Activated T-cell treated with anti-CD3 and anti-CD28 coated beads for 4 hours (primary cell): Measurements from ENCODE around the gene ACER2.
A peak's percentile ranks its signal among the peaks of the same experiment; 100 is the strongest.

Experiments used
- DNase-seq: peaks from one replicate; pipeline ENCODE4 v3.0.0-alpha.2; 2020

ACER2 gene

DNA sequence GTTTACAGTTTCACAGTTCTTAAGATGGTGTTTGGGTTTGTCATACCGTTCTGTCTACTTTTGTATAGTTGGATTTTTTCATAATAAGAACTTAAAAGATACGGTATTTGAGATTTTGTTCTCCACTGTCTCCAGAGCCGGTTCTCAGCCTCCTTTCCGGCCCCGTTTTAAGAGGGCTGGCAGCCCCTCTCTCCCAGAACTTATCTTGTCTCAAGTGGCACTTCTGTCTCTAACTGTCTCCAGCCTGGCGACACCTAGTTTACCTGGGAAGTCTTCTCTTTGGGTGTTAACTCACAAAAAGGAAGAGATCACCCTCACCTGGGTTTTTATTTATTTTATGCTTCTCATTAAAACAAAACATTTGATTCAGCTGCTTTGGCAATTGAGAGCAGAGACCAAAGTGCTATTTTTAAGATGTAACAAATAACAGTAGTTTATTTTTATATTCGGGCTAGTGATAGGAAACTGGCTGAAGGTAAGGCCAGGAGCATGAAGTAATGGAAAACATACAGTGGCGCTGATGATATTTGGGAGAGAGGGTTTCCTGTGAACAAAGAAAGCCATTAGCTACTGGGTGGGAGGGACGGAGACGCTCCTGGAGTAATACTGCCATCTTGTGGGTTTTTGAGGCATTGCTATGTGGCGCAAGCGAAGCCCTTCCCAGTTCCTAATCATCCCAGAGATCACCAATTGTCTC lies 48.3 kb downstream of the ACER2 start:
- DNase-seq = peak; percentile 48

DNA sequence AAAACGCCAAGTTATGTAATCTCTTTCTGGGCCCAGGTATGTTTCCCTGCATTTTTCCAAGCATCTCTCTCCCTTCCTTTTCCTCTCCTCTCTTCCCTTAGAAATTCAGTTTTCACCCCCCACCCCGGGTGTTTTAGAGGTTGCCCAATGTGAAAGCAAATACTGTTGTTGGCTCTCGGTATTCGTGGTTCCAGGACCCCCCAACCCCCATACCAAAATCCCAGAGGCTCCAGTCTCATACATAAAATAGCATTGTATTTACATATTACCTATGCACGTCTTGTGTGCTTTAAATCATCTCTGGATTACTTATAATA lies 48.8 kb downstream of the ACER2 start:
- DNase-seq = no peak

DNA sequence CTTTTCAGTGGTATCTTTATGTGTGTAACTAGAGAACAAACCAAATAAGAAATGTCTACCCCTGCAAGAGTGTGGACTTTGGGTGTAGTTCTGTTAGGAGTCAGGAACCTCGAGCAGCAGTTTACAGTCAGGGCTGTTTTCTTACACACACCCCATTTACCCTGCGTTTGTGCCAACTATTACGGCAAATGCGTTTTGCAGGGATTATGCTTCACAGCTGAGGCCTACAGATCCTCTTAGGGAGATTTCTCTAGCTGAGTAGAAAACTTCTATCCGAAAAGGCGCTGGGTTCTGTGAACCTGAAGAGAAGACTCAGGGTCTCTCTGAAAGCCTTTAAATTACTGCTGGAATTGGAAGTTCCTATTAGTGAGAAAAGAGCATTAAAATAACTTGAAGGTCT lies 51.4 kb downstream of the ACER2 start:
- DNase-seq = no peak

DNA sequence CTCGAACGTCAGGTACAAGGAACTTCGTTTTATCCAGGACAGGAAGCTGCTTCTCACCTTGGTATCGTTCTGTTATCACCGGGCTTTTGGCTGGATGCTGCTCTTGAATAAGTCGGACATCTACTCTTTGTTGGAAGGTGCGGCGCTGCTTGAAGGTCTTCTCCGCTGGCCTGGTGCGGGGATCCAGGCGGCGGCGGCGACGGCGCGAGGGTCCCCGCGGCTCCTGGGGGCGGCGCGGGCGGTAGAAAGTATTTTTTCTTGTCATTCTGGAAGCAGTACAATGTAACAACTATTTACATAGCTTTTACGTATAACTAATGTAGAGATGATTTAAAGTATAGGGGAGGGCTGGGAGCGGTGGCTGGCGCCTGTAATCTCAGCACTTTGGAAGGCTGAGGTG lies 52.3 kb downstream of the ACER2 start:
- no peak for DNase-seq

- no peak for DNase-seq
Measured at GRCh38 chr9:19464061-19464763, 55.4 kb downstream of the ACER2 start.

GRCh38 chr9:19464764-19465585 lies 56.2 kb downstream of the ACER2 start:
- peak; percentile 52 for DNase-seq

DNA sequence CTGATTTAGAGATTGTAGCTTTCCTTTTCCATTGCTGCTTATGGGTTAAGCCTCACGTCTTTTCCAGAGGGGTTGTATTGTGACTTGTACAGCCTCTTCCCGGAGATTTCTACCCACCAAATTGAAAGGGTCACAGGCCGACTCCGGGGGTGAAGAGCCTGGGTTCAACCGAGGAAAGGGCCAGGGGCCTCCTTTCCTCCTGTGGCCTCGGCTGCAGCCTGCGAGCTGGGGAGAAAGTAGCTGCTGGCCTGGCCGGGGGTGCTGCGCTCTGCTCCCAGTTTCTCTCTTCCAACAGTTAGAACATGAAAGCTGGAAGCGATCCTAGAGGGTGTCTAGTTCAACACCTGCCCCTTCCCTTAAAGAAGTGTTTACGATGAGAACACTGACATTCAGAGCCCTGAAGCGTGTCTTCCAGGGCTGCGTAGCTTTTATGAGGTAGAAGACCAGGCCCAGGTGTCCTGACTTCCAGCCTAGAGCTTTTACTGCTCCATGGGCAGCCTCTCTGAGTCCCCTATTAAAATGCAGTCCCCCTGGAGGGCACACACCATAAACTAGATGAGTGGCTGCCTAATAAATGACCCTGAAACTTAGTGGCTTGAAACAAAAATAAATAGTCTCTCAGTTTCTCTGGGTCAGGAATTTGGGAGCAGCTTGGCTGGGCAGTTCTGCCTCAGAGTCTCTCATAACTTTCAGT lies 56.9 kb downstream of the ACER2 start:
- DNase-seq = no peak

DNA sequence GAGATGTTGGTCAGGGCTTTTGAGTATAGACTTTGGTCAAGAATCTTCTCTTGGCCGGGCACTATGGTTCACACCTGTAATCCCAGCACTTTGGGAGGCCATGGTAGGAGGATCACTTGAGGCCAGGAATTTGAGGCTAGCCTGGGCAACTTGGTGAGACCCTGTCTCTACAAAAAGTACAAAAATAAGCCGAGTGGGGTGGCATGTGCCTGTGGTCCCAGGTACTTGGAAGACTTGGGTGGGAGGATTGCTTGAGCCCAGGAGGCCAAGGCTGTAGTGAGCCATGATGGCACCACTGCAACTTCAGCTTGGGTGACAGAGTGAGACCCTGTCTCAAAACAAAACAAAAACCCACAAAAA lies 57.5 kb downstream of the ACER2 start:
- DNase-seq = no peak

DNA sequence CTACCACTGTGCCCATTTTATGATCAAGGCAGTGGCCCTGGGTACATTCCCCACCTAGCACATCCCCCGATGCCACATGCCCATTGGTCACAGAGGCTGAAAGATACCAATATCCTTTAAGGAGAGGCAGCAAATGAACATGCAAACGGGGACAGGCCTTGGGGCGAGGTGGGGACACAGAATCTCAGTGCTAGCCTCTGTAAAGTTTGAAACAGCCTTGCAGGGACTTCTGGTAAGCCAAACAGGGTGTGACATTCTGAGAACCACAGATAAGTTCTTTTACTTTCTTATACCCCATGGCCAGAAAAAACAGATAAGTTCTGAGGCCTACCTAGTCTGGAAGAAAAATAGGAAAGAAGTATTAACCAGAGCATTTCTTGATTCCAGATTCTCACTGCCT lies 60.5 kb downstream of the ACER2 start:
- no peak for DNase-seq

- DNase-seq = no peak
Measured at GRCh38 chr9:19470567-19470966, 61.8 kb downstream of the ACER2 start.

DNA sequence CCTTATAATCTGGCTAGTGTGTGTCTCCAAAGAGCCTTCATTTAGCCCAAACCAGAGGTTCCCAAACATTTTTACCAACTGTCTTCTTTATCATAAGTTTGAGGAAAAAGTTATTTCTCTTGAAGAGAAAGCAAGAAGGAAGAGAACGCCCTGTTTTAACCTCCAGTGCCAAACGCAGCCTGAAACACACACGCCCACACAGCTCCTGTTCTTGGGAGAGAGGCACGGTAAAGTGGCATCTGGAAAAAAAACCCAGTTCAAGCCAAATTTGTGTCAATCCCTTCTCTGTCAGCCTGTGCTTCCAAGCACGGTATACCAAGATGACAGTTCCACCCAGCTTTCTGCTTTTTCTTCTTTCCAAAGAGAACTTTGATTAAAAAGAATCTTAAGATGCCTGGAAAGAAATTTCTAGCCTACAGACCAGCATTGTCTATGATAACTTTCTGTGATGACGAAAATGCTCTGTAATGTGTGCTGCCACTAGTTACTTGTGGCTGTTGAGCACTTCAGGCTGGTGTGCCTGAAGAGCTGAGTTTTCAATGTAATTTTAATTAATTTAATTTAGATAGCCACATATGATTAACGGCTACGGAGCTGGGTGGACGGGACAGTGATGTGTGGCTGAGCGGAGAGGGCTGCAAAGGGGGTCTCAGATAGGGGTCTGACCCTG lies 62.3 kb downstream of the ACER2 start:
- no peak for DNase-seq

DNA sequence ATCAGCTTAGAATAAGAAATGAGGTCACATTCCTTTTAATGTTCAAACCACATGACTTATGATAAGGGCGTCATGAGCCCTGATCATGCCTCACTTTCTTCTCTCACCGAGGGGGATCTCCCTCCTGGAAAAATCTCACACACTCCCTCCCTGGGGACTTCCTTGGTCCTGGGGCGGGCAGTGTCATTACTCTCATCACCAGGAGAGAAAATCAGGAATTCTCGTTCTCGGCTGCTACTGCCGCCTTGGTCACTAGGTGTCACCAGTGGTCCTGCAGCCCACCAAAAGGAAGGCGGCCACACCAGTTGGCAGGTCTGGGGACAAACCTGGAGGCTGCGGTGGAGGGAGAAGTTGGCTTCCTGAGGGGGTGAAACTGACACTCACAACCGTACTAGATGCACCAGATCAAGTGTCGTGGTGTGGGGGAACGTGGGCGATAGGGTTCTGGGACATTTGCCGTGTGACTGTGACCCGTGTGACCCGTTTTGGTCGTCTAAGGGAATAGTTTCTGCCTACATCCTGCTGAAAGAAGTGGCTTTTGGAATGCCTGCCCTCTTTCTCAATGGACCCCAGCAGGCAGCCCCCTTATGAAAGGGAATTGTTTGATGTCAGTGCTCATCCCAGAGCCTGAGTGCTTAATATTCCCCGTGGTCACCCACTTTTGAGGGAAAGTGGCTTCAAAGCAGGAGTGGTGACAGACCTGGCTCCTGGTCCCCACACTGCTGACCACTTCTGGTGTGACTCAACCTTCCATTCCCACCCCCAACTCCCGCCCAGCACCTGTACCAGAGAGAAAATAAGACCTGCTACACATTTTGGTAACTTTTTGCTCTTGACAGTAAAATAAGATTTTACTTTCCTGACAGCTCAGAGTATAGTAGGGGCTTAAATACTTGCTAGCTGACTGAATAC lies 63.2 kb downstream of the ACER2 start:
- peak; percentile 25 for DNase-seq

- no peak for DNase-seq
Measured at GRCh38 chr9:19473605-19474004, 64.8 kb downstream of the ACER2 start.

GRCh38 chr9:19479874-19480273 lies 71.1 kb downstream of the ACER2 start:
- DNase-seq = no peak

- DNase-seq = no peak
Measured at GRCh38 chr9:19480345-19480744, 71.5 kb downstream of the ACER2 start.

- no peak for DNase-seq
Measured at GRCh38 chr9:19481121-19481870, 72.5 kb downstream of the ACER2 start.

DNA sequence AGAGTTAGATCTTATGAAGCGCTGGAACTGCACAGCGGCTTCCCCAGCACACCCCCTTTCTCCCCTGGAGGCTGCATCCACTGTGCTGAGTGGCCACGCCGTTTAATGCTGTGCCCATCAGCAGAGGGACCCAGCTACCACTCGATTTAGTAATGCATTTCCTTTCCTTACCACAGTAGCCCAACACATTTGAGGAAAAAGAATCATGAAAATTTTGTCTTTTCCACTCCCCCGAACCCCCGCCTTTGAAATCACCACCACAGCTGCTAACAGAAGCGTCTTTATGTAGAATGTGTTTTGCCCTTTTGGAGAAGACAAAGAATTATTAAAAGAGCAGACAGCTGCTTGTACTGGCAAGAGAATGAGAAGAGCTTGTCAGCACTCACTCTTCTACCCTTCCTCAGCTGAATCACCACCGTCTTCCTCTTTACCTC lies 73.2 kb downstream of the ACER2 start:
- DNase-seq = no peak

- no peak for DNase-seq
Measured at GRCh38 chr9:19484699-19485098, 75.9 kb downstream of the ACER2 start.

DNA sequence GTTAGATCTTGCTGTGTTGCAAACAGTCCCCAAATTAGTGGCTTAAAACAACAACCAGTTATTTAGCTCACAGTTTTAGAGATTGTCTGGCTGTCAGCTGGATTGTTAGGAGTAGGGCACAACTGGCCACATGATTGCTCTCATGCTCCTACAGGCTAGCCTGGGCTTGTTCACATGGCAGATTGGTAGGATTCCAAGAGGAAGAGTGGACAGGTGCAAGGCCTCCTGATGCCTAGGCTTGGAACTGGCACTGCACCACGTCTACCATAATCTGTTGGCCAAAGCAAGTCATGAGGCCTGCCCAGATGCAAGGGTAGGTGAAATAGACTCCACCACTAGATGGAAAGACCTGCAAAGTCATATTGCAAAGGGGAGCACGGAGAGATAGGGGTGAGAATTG lies 76.4 kb downstream of the ACER2 start:
- DNase-seq = no peak

DNA sequence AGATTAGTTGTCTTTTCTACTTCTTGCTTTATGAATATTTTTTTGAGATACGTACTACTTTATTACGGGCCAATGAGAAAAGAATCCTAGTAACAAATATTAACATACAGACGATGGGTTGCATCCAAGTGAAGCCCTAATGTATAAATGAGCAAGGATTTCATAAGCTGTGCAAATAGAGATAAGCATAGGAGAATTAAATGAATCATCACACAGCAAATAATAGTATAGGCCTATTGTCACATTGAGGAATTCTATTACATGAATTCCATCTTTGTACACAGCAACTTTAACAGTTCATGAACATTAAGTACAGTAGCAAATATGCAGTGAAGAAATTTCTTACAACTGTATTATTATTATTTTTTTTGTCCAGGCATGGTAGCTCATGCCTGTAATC lies 78.0 kb downstream of the ACER2 start:
- DNase-seq = no peak

- no peak for DNase-seq
Measured at GRCh38 chr9:19488721-19489120, 79.9 kb downstream of the ACER2 start.
